Endothelial cell of umbilical vein (primary cell): ENCODE measurements around the gene DLGAP1. TPM values are rescaled to one million over a fixed set of nuclear protein-coding genes. Genes with fewer than 3 reads are reported as not detected.

Source experiments
- BruUV-seq: library from RNA; stranded (reverse); fragments of 400-500 nt; replicated peaks from 2 replicates; lab custom pipeline; 2021; lab: Mats Ljungman, UMichigan
- CTCF ChIA-PET: fragments of 300-600, 350-600 bp; sonication (Branson Sonifier 250); formaldehyde crosslinking; loops from one replicate; lab custom pipeline; 2021; ENCODE audit warnings: antibody characterized with exemption, inconsistent platforms; lab: Charles Lee
- POLR2A ChIA-PET: fragments of 300-600, 350-600 bp; sonication (Branson Sonifier 250); formaldehyde crosslinking; loops from one replicate; lab custom pipeline; 2021; ENCODE audit warnings: antibody characterized with exemption, inconsistent platforms; lab: Charles Lee
- DNase-seq: peaks from one replicate; pipeline ENCODE4 v3.0.0-alpha.2; 2011; ENCODE audit warnings: low read depth, low spot score
- FAIRE-seq: peaks from 2 replicates; lab custom pipeline; 2011; peaks lifted over from hg19 to GRCh38; lab: Jason Lieb, UNC
- H2AFZ ChIP-seq: 2 replicates; pipeline ENCODE4 v1.6.0; 2012; ENCODE audit warnings: low read depth, low read length, control low read depth, inconsistent platforms
- H3K27ac ChIP-seq: 2 replicates; pipeline ENCODE4 v1.5.1; 2011; ENCODE audit warnings: low read depth, mild to moderate bottlenecking, control low read depth, low read length, moderate library complexity; ENCODE audit not compliant: insufficient read depth
- H3K27me3 ChIP-seq, 2 experiments: 2 replicates each; pipeline versions ENCODE4 v1.6.0 to v1.6.1; 2011; ENCODE audit warnings: low read length in 2 of 2, mixed read lengths in 1 of 2; ENCODE audit not compliant: control insufficient read depth in 2 of 2, insufficient read depth in 2 of 2
- H3K36me3 ChIP-seq, 2 experiments: 2 replicates in 1 of 2; 3 replicates in 1 of 2; pipeline ENCODE4 v1.5.1; 2011; ENCODE audit warnings: low read length in 2 of 2, mild to moderate bottlenecking in 1 of 2, moderate library complexity in 1 of 2; ENCODE audit not compliant: control insufficient read depth in 2 of 2, insufficient read depth in 2 of 2; ENCODE audit errors: extremely low read depth in 1 of 2
- H3K4me1 ChIP-seq: 3 replicates; pipeline ENCODE4 v1.5.1; 2011; ENCODE audit warnings: mild to moderate bottlenecking, low read length; ENCODE audit not compliant: control insufficient read depth, insufficient read depth; ENCODE audit errors: extremely low read depth
- H3K4me2 ChIP-seq: 2 replicates; pipeline ENCODE4 v1.6.1; 2011; ENCODE audit warnings: low read length, control low read depth, mixed read lengths; ENCODE audit not compliant: insufficient read depth
- H3K4me3 ChIP-seq, 3 experiments: fragments of 200-600 bp in 1 of 3; sonication (generic), shearing (Covaris generic) in 1 of 3; replicated peaks in 1 of 3; 2 replicates each; pipeline ENCODE4 v1.5.1; 2011 to 2016; ENCODE audit warnings: control low read depth in 3 of 3, low read length in 3 of 3, mild to moderate bottlenecking in 2 of 3, inconsistent platforms in 1 of 3, low read depth in 1 of 3, moderate library complexity in 1 of 3; ENCODE audit not compliant: insufficient read depth in 1 of 3
- H3K79me2 ChIP-seq: 2 replicates; pipeline ENCODE4 v1.6.0; 2012; ENCODE audit warnings: low read length, inconsistent platforms; ENCODE audit not compliant: control insufficient read depth, insufficient read depth
- H3K9ac ChIP-seq: replicated peaks from 2 replicates; pipeline ENCODE3; 2011; ENCODE audit warnings: low read length, control low read depth; ENCODE audit not compliant: insufficient read depth; ENCODE audit errors: extremely low read depth
- H3K9me1 ChIP-seq: replicated peaks from 3 replicates; pipeline ENCODE4 v1.6.0; 2011; ENCODE audit warnings: mild to moderate bottlenecking, low read length; ENCODE audit not compliant: control insufficient read depth, insufficient read depth; ENCODE audit errors: extremely low read depth
- H3K9me3 ChIP-seq: replicated peaks from 2 replicates; pipeline ENCODE4 v1.5.1; 2012; ENCODE audit warnings: low read length, inconsistent platforms; ENCODE audit not compliant: control insufficient read depth, insufficient read depth
- H4K20me1 ChIP-seq: replicated peaks from 2 replicates; pipeline ENCODE3; 2011; ENCODE audit warnings: mild to moderate bottlenecking, low read length; ENCODE audit not compliant: control insufficient read depth, insufficient read depth; ENCODE audit errors: extremely low read depth
- CTCF ChIP-seq, 2 donors: IDR thresholded peaks; 1 replicate in 1 of 2; 2 replicates in 1 of 2; pipeline ENCODE4 v1.5.1; 2011; ENCODE audit warnings: low read length in 2 of 2, mild to moderate bottlenecking in 2 of 2, moderate library complexity in 2 of 2, control low read depth in 1 of 2, inconsistent platforms in 1 of 2, low read depth in 1 of 2; ENCODE audit not compliant: insufficient read depth in 1 of 2; ENCODE audit errors: extremely low read depth in 1 of 2
- EZH2 ChIP-seq: IDR thresholded peaks from 2 replicates; pipeline ENCODE4 v1.6.1; 2012; ENCODE audit warnings: borderline replicate concordance, low read depth, mild to moderate bottlenecking, moderate library complexity, low read length, inconsistent platforms; ENCODE audit not compliant: severe bottlenecking
- FOS ChIP-seq: IDR thresholded peaks from 2 replicates; pipeline ENCODE4 v1.6.1; 2011; ENCODE audit warnings: mild to moderate bottlenecking, low read length, moderate library complexity, borderline replicate concordance; ENCODE audit not compliant: insufficient read depth
- GATA2 ChIP-seq: IDR thresholded peaks from 2 replicates; pipeline ENCODE4 v1.7.0; 2011; ENCODE audit warnings: low read depth, mild to moderate bottlenecking, moderate library complexity, mixed read lengths, low read length; ENCODE audit not compliant: insufficient read length, insufficient read depth
- JUN ChIP-seq: IDR thresholded peaks from 2 replicates; pipeline ENCODE4 v1.6.1; 2011; ENCODE audit warnings: borderline replicate concordance, low read depth; ENCODE audit not compliant: insufficient read length, insufficient read depth
- MAX ChIP-seq: IDR thresholded peaks from 2 replicates; pipeline ENCODE4 v1.6.1; 2011; ENCODE audit not compliant: insufficient read depth, insufficient read length
- MYC ChIP-seq: IDR thresholded peaks from one replicate; pipeline ENCODE4 v1.6.1; 2011; ENCODE audit warnings: mild to moderate bottlenecking, low read depth, low read length
- POLR2A ChIP-seq: IDR thresholded peaks from 2 replicates; pipeline ENCODE4 v1.6.1; 2012; ENCODE audit warnings: low read depth, mild to moderate bottlenecking, control low read depth, low read length
- POLR2AphosphoS5 ChIP-seq: IDR thresholded peaks from 2 replicates; pipeline ENCODE4 v1.6.1; 2012; ENCODE audit warnings: low read depth, mild to moderate bottlenecking, control low read depth, low read length, moderate library complexity; ENCODE audit not compliant: insufficient read depth
- dilution Hi-C: fragments of 300-500 bp; cut with MboI; formaldehyde crosslinking; loops from one replicate; pipeline ENCODE4 v1.15.0; 2019; ENCODE audit warnings: low sequenced_read_pairs; ENCODE audit not compliant: extremely low pct_ligation_motif_present
- intact Hi-C: fragments of 100-400 bp; cut with micrococcal nuclease; formaldehyde crosslinking; loops from one replicate; pipeline ENCODE4 v1.10.0; 2022
- polyA plus RNA-seq, 4 experiments: library from polyadenylated mRNA; depleted of rRNA in 3 of 4; stranded (reverse) in 3 of 4; unstranded in 1 of 4; fragments of >200 nt; gene quantifications; 2 replicates each; pipeline versions ENCODE4 v1.2.1 to v1.2.3, GENCODE V29; 2011 to 2012; ENCODE audit warnings: missing spikeins in 1 of 4
- total RNA-seq: library from RNA; stranded (reverse); gene quantifications from 2 replicates; pipeline ENCODE4 v1.2.3, GENCODE V29; 2021

The DLGAP1 gene
- total and polyA plus RNA-seq, 2 donors (not counting 3 experiments of a cell fraction or from before 2014, with no cell fraction given), result 0.04 TPM; not detected in 1

GRCh38 chr18:4433717-4434116, 21.4 kb downstream of the DLGAP1 start:
- Histone ChIP-seq H3K79me2 (no peaks in the 10 kb centered on the region), H3K9ac (no peak overlapping the region), H3K9me3 (peaks cover 3% of the 10 kb centered on the region), H3K27me3 (no peaks in the 10 kb centered on the region), H3K36me3 (no peaks in the 10 kb centered on the region), H3K4me1 (no peaks in the 10 kb centered on the region), H3K9me1 (no peaks in the 10 kb centered on the region), H3K27ac (no peak overlapping the region), H4K20me1 (no peaks in the 10 kb centered on the region), H3K4me3 (no peak overlapping the region), H2AFZ (no peak overlapping the region), H3K4me2 (no peak overlapping the region)
- BruUV-seq, result no TSS peak
- CTCF ChIA-PET, result no interaction called here
- no peak for DNase-seq
- no peak for TF ChIP-seq GATA2
- TF ChIP-seq MYC, result no peak
- TF ChIP-seq POLR2A, result no peak
- no peak for TF ChIP-seq POLR2AphosphoS5
- TF ChIP-seq FOS, result no peak
- TF ChIP-seq JUN, result no peak
- TF ChIP-seq EZH2, result no peak
- TF ChIP-seq CTCF (IDR thresholded peaks at IDR 0.05; ENCODE audit: extremely low read depth in 1 of 2, insufficient read depth in 1 of 2, low read depth in 1 of 2, low read length in 2 of 2), result no peak
- TF ChIP-seq MAX, result no peak
- POLR2A ChIA-PET, result no interaction called here
- dilution Hi-C loops (no loop called here), intact Hi-C loops (no loop called here)
- FAIRE-seq, result no peak
